Glutamatergic neuron (in vitro differentiated cells): ENCODE data around the gene TM6SF1. TPM values are rescaled to one million over a fixed set of nuclear protein-coding genes. Genes with fewer than 3 reads are reported as not detected.
"Not testable (repeated sequence)": the region's sequence is repeated elsewhere in the genome, so short reads cannot be mapped to it uniquely, and the experiment has no call there.

Experiments used
- DNase-seq: peaks from one replicate; pipeline ENCODE4 v3.0.0; 2022
- H3K27ac Mint-ChIP-seq: one replicate; pipeline ENCODE4 v1.8.0; 2020; ENCODE audit warnings: mild to moderate bottlenecking, mixed read lengths, inconsistent platforms; ENCODE audit not compliant: unreplicated experiment
- H3K27me3 Mint-ChIP-seq: one replicate; pipeline ENCODE4 v1.8.0; 2020; ENCODE audit warnings: mild to moderate bottlenecking, moderate library complexity, mixed read lengths, inconsistent platforms; ENCODE audit not compliant: unreplicated experiment
- H3K36me3 Mint-ChIP-seq: one replicate; pipeline ENCODE4 v1.8.0; 2020; ENCODE audit warnings: mild to moderate bottlenecking, mixed read lengths, inconsistent platforms; ENCODE audit not compliant: unreplicated experiment
- H3K4me1 Mint-ChIP-seq: one replicate; pipeline ENCODE4 v1.8.0; 2020; ENCODE audit warnings: mild to moderate bottlenecking, low read depth, mixed read lengths, inconsistent platforms; ENCODE audit not compliant: unreplicated experiment
- H3K4me3 Mint-ChIP-seq: one replicate; pipeline ENCODE4 v1.8.0; 2020; ENCODE audit warnings: mild to moderate bottlenecking, mixed read lengths, inconsistent platforms; ENCODE audit not compliant: unreplicated experiment
- H3K9me3 Mint-ChIP-seq: one replicate; pipeline ENCODE4 v1.8.0; 2020; ENCODE audit warnings: mild to moderate bottlenecking, moderate library complexity, mixed read lengths, inconsistent platforms; ENCODE audit not compliant: unreplicated experiment
- CTCF ChIP-seq: fragments of 200-600 bp; sonication (generic); IDR thresholded peaks from one replicate; pipeline ENCODE4 v1.5.0; 2021; ENCODE audit not compliant: partially characterized antibody, unreplicated experiment
- total RNA-seq: library from RNA; stranded (reverse); fragmentation: NEBNext Ultra II Directional; extraction: Animal tissue kit (Norgen Biotek cat#: 25700); gene quantifications from one replicate; pipeline ENCODE4 v1.2.1, GENCODE V29; 2021; ENCODE audit not compliant: unreplicated experiment

The TM6SF1 gene
- total RNA-seq, 1 donor from 2014 or later = not detected

- TF ChIP-seq CTCF = no peak
- Mint-ChIP-seq H3K4me1 (no peaks in the 10 kb centered on the region), H3K27ac (peak overlapping the region; percentile 81), H3K27me3 (peaks cover 2% of the 10 kb centered on the region), H3K36me3 (no peaks in the 10 kb centered on the region), H3K4me3 (no peak overlapping the region), H3K9me3 (no peaks in the 10 kb centered on the region)
- no peak for DNase-seq
Observed at GRCh38 chr15:83119968-83120581, 12.6 kb downstream of the TM6SF1 start.

GRCh38 chr15:83123529-83123928, 16.1 kb downstream of the TM6SF1 start:
- no peak for DNase-seq
- Mint-ChIP-seq H3K27me3 (peaks cover 2% of the 10 kb centered on the region), H3K36me3 (no peaks in the 10 kb centered on the region), H3K4me3 (no peak overlapping the region), H3K4me1 (no peaks in the 10 kb centered on the region), H3K27ac (no peak overlapping the region), H3K9me3 (no peaks in the 10 kb centered on the region)
- TF ChIP-seq CTCF = no peak

GRCh38 chr15:83127547-83128150, 20.2 kb downstream of the TM6SF1 start:
- no peak overlapping the region for H3K4me3 Mint-ChIP-seq
- H3K9me3 Mint-ChIP-seq = peaks cover 2% of the 10 kb centered on the region
- DNase-seq = no peak
- TF ChIP-seq CTCF = no peak
- H3K27me3 Mint-ChIP-seq = peaks cover 2% of the 10 kb centered on the region
- no peaks in the 10 kb centered on the region for H3K36me3 Mint-ChIP-seq
- H3K4me1 Mint-ChIP-seq = peaks cover 9% of the 10 kb centered on the region
- H3K27ac Mint-ChIP-seq = no peak overlapping the region

GRCh38 chr15:83129791-83130190, 22.3 kb downstream of the TM6SF1 start:
- H3K4me3 Mint-ChIP-seq = peak overlapping the region; percentile 43
- H3K27ac Mint-ChIP-seq = peak overlapping the region; percentile 72
- peaks cover 2% of the 10 kb centered on the region for H3K9me3 Mint-ChIP-seq
- no peaks in the 10 kb centered on the region for H3K36me3 Mint-ChIP-seq
- TF ChIP-seq CTCF = no peak
- peaks cover 2% of the 10 kb centered on the region for H3K27me3 Mint-ChIP-seq
- H3K4me1 Mint-ChIP-seq = peaks cover 9% of the 10 kb centered on the region
- DNase-seq = no peak

GRCh38 chr15:83132861-83133523, 25.5 kb downstream of the TM6SF1 start:
- H3K27ac Mint-ChIP-seq = no peak overlapping the region
- H3K4me1 Mint-ChIP-seq = peaks cover 9% of the 10 kb centered on the region
- no peak for DNase-seq
- no peak for TF ChIP-seq CTCF
- peaks cover 2% of the 10 kb centered on the region for H3K9me3 Mint-ChIP-seq
- no peak overlapping the region for H3K4me3 Mint-ChIP-seq
- H3K36me3 Mint-ChIP-seq = no peaks in the 10 kb centered on the region
- H3K27me3 Mint-ChIP-seq = peaks cover 2% of the 10 kb centered on the region

GRCh38 chr15:83142151-83142550, 34.7 kb downstream of the TM6SF1 start:
- not testable (repeated sequence) for H3K4me1 Mint-ChIP-seq, H3K36me3 Mint-ChIP-seq, H3K4me3 Mint-ChIP-seq, H3K27me3 Mint-ChIP-seq, DNase-seq, H3K27ac Mint-ChIP-seq, H3K9me3 Mint-ChIP-seq
